ENCODE data around the gene NLRC3.

GRCh38 chr16:3598236-3598635 lies 21.0 kb upstream of the NLRC3 start:
- TF ChIP-seq, protein P1, sequence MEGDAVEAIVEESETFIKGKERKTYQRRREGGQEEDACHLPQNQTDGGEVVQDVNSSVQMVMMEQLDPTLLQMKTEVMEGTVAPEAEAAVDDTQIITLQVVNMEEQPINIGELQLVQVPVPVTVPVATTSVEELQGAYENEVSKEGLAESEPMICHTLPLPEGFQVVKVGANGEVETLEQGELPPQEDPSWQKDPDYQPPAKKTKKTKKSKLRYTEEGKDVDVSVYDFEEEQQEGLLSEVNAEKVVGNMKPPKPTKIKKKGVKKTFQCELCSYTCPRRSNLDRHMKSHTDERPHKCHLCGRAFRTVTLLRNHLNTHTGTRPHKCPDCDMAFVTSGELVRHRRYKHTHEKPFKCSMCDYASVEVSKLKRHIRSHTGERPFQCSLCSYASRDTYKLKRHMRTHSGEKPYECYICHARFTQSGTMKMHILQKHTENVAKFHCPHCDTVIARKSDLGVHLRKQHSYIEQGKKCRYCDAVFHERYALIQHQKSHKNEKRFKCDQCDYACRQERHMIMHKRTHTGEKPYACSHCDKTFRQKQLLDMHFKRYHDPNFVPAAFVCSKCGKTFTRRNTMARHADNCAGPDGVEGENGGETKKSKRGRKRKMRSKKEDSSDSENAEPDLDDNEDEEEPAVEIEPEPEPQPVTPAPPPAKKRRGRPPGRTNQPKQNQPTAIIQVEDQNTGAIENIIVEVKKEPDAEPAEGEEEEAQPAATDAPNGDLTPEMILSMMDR (conservative IDR thresholded peaks at IDR 0.05; ENCODE audit: low read depth, low read length), result no peak
- TF ChIP-seq EZH2 (IDR thresholded peaks at IDR 0.05; ENCODE audit: borderline replicate concordance, low read depth, low read length, poor library complexity, severe bottlenecking), result no peak
